Endometrial microvascular endothelial cells (primary cell): ENCODE measurements around the gene KANK2. TPM values are rescaled to one million over a fixed set of nuclear protein-coding genes. Genes with fewer than 3 reads are reported as not detected.
"Not testable (repeated sequence)": the region's sequence is repeated elsewhere in the genome, so short reads cannot be mapped to it uniquely, and the experiment has no call there.

Source experiments
- in situ Hi-C: cut with HindIII; loops from 2 replicates; pipeline ENCODE4 v1.10.0; 2017; ENCODE audit warnings: low sequenced_read_pairs, low pct_unique_long_range_greater_than_20kb; ENCODE audit errors: inconsistent ontology term
- total RNA-seq: library from RNA; depleted of rRNA; stranded (reverse); fragments of >200 nt; gene quantifications from one replicate; pipeline ENCODE4 v1.2.3, GENCODE V29; 2015; ENCODE audit errors: inconsistent ontology term

Gene KANK2
- total RNA-seq, 1 donor from 2014 or later, result 85.2 TPM

GRCh38 chr19:11155373-11156120 lies 41.8 kb downstream of the KANK2 start, which contains the start of gene SPC24:
Gene SPC24 (minus strand): TSS chr19:11155782. CDS start chr19:11155776, 6 bp downstream.
- in situ Hi-C loops, result no loop called here

GRCh38 chr19:11154683-11155047 lies 42.7 kb downstream of the KANK2 start:
- in situ Hi-C loops, result no loop called here

- in situ Hi-C loops, result no loop called here
Observed at GRCh38 chr19:11152318-11153062, 44.9 kb downstream of the KANK2 start.

- in situ Hi-C loops, result no loop called here
Observed at GRCh38 chr19:11151181-11151580, 46.2 kb downstream of the KANK2 start.

- in situ Hi-C loops, result no loop called here
Observed at GRCh38 chr19:11148001-11148400, 49.3 kb downstream of the KANK2 start.

GRCh38 chr19:11145536-11145924 lies 51.8 kb downstream of the KANK2 start:
- in situ Hi-C loops, result no loop called here

GRCh38 chr19:11142528-11143171 lies 54.7 kb downstream of the KANK2 start:
- in situ Hi-C loops, result no loop called here

GRCh38 chr19:11141937-11142527 lies 55.3 kb downstream of the KANK2 start:
- in situ Hi-C loops, result no loop called here

GRCh38 chr19:11140896-11141295 lies 56.4 kb downstream of the KANK2 start:
- in situ Hi-C loops, result no loop called here

- in situ Hi-C loops, result not testable (repeated sequence)
Observed at GRCh38 chr19:11140023-11140538, 57.3 kb downstream of the KANK2 start.

GRCh38 chr19:11138601-11139300 lies 58.6 kb downstream of the KANK2 start:
- in situ Hi-C loops, result no loop called here

GRCh38 chr19:11137542-11138384 lies 59.6 kb downstream of the KANK2 start:
- in situ Hi-C loops, result no loop called here

- in situ Hi-C loops, result no loop called here
Observed at GRCh38 chr19:11136400-11137101, 60.8 kb downstream of the KANK2 start.

GRCh38 chr19:11131471-11131870 lies 65.9 kb downstream of the KANK2 start:
- in situ Hi-C loops, result no loop called here

- in situ Hi-C loops, result no loop called here
Observed at GRCh38 chr19:11130824-11131455, 66.4 kb downstream of the KANK2 start.

GRCh38 chr19:11127905-11128304 lies 69.4 kb downstream of the KANK2 start:
- in situ Hi-C loops, result no loop called here
